Erythroblast (primary cell): Measurements from ENCODE around the gene ABLIM2.

Source experiments
- GATA1 ChIP-seq: IDR thresholded peaks from 2 replicates; pipeline ENCODE4 v1.6.1; 2011; ENCODE audit warnings: low read depth, mild to moderate bottlenecking, control low read depth, low read length, moderate library complexity
- POLR2A ChIP-seq: IDR thresholded peaks from 2 replicates; pipeline ENCODE4 v1.6.1; 2011; ENCODE audit warnings: mild to moderate bottlenecking, low read length

- no peak for TF ChIP-seq POLR2A
- no peak for TF ChIP-seq GATA1
Observed at GRCh38 chr4:8052160-8052691, 106.4 kb downstream of the ABLIM2 start.
